Activated CD8-positive, alpha-beta memory T cell treated with anti-CD3 and anti-CD28 coated beads, Interleukin-2, amount 50 U/mL, for 48 hours (primary cell): ENCODE data around the gene ST8SIA6.

ENCODE experiments used
- DNase-seq: peaks from one replicate; pipeline ENCODE4 v3.0.0-alpha.2; 2020

The ST8SIA6 gene

DNA sequence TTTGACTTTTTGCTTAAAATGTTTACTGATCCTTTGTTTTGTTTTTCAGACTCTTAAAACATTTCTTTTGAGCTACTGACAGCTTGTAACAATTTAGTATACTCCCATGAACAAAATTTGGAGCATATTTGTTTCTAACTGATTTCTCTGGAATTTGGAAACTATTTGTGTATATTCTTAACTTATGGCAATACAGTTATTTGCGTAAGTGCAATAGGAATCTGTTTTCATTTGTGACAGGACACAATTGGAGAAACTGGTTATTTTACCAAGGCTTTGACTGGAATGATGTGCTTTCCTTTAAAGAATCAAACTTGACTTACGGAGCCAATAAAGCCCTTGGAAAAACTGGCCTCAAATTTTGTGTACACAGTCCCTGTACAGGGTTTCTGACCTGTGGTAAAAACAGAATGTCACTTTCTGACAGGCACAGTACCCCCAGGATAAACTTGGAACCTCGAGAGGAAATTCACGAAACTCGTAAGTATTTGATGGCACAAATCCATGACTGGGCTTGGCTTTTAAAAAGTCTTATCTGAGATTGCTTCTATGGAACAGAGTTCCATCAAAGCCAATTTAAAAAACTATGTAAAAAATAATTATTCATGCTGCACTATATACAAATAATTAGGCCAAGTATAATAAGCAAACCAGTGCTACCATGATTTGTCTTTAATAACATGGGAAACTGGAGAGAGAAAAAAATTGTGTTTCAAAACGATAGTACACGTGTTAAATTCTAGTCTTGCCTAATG is 70.4 kb downstream of the ST8SIA6 start:
- DNase-seq = no peak

DNA sequence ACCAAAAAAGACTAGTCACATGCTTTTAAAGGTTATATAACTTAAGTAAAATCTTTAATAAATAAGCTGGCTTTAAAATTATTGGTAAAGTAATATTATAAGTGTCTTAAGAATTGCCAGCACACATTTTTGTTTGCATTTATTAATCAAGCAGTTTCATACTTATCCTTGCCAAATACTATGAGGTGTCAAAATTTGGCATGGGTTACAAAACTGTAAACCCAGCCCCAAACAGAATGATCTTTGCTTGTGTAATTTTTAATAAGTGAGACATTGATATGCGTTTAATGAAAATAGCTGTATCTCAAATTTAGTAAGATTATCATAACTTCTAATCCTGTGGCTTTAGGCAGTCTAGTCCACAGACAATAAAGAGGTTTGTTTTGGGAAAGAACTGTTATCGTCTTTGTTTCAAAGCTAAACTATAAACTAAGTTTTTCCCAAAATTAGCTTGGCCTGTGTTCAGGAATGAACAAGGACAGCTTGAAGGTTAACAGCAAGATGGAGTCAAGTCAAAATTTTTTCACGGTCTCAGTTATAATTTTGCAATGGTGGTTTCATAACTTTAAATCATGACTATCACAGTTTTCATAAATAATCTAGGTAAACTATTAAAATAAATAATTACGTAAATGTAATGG is 72.8 kb downstream of the ST8SIA6 start:
- DNase-seq = no peak

DNA sequence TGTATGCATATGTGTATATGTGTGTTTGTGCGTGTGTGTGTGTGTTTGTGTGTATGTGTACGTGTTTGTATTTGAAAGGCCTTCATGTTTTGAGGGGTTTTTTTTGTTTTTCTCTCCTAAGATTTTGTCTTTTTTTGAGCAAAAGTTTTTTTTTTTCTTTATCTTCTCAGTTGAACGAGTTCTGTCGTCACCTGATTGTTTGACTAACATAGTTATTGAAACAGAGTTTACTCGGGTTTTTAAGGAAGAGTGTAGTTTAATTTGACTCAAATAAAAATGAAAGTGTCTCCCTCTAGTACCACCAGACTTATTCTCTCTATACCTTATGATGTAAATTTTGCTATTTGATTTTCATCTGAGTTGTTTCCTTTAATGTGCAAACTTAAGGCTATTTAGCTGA is 73.5 kb downstream of the ST8SIA6 start:
- DNase-seq = no peak

DNA sequence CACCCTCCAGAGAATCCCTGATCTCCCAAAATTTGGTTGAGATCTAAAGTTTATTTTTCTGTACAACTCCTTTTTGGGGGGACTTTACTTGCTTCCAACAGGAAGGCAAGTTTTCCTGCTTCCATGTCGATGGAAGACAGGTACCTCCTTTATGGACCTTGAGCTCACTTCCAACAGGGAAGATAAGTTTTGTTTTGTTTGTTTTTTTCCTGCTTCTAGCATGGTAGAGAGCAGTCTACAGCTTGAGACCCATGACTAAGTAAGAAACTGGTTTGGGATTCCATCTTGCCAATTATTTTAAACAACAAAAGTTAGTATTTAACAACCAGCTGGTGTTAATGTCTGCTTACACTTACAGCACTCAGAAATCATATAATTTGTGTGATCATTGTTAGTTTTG is 74.4 kb downstream of the ST8SIA6 start:
- DNase-seq = no peak

DNA sequence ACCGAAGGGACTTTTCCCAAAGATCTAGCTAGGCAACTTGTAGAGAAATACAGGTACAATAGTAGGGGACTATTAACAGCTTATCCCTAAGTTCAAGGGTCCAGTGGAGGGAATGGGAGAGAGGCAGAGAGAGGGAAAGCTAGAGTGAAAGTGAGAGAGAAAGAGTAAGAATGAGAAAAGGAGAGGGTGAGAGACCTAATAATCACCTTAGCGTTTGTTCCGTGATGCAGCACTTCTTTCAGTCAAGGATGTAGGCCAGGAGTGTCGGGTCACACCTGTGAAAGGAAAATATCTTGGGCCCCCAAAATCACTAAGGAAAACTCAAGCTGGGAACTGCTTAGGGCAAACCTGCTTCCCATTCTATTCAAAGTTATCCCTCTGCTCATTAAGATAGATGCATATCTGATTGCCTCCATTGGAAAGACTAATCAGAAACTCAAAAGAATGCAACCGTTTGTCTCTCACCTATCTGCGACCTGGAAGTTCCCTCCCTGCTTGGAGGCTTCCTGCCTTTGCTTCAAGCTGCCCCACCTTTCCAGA is 75.2 kb downstream of the ST8SIA6 start:
- DNase-seq = no peak

DNA sequence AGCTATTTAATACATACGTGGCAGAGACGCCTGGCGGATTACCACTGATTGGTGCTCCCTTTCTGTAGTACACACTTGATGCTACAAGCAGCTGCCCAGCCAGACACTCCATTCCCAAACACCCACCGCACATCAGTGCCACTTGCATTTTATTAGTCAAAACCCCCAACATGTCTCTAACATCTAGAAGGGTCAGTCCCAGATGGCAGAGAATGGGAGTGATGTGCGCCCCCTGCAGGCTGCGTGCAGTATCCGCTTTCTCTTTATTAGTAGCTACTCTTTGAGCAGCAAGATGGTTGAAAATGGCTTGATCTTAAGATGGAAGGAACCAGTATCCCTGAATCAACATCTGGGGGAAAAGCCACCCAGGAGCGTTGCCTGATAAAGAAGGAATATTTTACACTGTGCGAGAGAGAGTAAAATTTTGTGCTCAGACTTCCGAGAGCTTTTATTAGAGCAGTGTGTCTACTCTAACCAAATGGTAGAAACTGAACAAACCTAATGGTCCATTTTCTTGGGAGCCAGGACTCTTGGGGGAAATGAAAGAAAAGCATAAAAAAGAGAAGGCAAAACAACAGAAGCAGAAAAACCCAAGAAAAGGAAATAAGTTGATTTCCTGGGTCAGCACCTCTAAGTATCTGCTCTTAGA is 78.3 kb downstream of the ST8SIA6 start:
- DNase-seq = peak; percentile 76

DNA sequence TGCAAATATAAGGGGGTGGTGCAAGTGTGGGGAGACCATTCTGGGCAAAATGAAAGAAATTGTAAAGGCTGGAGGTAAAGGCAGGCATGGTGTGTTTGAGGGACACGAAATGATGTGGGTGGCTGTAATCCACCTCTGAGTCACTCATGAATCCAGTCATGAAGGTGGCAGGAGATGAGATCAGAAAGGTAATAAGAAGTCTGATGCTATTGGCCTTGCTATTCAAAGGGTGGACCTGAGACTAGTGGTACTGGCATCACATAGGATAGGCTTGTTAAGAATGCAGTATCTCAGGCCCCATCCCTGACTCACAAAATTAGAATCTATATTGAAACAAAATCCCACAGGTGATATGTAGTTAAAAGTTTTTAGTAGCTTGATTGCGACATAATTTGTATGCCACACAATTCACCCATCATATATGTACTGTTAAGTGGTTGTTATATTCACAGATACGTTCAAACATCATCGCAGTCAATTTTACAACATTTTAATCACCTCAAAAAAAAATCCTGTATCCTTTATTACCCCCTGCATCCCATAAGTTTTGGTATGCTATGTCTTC is 85.6 kb downstream of the ST8SIA6 start:
- DNase-seq = no peak

DNA sequence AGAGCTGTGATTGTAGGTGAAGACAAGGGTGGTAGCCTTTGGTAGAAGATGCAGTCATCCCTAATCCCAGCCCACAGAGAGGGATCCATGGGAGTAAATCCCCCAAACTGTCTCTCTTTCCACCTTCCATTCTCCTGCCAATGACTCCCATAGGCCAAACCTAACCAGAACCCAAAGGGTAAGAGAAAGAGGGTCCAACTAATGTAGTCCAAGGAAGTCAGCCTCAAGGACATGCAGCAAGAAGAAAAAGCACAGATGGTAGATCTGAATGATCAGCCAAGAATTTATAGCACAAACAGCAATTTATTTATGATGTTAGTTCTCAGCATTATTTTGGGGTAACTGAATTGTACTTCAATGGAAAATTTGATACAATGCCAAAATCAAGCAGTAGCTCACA is 87.7 kb downstream of the ST8SIA6 start:
- no peak for DNase-seq

DNA sequence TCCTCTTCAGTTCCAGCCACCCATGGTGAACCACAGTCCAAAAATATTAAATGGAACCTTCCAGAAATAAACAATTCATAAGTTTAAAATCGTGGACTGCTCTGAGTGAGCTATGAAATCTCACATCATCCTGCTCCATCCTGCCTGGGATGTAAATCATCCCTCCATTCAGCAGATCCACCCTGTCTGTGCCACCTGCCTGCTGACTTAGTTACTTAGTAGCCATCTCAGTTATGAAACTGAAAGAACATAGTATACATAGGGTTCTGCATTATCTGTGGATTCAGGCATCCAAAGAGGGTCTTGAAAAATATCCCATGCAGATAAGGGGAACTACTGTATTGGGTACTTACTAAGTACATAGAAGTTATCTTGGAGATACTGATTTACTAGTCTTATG is 89.0 kb downstream of the ST8SIA6 start:
- DNase-seq = no peak

DNA sequence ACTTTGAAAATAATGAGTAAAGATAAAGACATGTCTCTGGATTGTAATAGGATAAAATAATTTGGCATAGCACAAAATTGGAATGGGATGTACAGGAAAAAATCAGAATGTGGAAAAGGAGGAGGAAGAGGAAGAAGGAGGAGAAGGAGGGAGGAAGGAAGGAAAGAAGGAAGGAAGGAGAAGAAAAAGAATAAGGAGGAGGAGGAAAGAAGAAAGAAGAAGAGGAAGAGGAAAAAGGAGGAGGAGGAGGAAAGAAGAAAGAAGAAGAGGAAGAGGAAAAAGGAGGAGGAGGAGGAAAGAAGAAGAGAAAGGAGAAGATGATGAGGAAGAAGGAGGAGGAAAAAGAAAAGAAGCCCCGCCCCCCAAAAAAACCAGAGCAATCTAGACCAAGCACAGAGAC is 95.9 kb downstream of the ST8SIA6 start:
- no peak for DNase-seq

DNA sequence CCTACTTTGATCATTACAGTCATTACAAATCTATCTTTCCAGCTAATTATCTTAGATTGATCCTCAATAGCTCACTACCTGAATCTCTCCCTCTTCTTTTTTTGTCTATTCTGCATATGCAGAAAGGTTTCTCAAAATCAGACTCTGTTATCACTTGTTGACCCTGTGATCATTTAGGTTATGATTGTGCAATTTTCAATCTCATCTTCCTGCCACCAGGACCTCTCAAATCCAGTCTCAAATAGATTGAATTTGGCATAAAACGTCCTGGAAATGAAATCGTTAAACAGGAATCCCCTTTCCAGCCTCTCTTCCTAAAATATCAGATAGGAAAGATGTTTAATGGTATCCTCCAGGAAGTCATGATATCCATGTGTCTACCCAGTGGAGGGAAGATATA is 96.6 kb downstream of the ST8SIA6 start:
- DNase-seq = no peak

DNA sequence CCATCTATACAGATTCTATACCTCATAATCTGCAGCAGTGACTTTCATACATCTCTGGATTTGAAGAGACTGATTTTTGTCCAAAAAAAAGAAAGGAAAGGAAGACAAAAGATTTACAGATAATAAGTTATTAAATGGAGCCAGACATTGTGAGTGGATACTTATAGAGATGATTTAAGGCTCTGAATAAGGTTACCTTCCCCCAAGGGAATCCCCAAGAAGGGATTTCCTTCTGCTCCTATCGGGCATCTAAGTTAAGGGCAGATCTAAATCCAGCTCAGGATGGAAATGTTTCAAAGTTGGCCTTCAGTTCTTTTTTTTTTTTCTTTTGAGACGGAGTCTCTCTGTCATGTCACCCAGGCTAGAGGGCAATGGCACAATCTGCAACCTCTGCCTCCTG is 97.6 kb downstream of the ST8SIA6 start:
- DNase-seq = no peak

DNA sequence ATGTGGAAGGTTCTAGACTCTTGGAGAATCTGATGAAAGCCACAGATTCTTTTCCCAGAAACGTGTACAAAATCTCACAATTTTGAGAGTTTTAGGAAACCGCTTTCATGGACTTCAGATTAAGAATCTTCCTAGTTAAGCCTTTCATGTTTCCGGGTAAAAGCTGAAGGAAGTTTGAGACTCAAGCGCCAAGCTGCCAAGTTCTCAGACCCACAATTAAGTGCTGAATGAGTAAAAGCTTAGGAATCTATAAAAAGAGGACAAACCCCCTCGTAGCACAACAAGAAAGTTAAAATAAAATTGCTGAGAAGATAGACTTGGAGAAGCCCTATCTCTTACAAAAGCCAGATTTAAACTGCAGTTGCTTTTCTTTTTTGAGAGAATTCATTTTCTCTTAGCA is 99.6 kb downstream of the ST8SIA6 start:
- no peak for DNase-seq

DNA sequence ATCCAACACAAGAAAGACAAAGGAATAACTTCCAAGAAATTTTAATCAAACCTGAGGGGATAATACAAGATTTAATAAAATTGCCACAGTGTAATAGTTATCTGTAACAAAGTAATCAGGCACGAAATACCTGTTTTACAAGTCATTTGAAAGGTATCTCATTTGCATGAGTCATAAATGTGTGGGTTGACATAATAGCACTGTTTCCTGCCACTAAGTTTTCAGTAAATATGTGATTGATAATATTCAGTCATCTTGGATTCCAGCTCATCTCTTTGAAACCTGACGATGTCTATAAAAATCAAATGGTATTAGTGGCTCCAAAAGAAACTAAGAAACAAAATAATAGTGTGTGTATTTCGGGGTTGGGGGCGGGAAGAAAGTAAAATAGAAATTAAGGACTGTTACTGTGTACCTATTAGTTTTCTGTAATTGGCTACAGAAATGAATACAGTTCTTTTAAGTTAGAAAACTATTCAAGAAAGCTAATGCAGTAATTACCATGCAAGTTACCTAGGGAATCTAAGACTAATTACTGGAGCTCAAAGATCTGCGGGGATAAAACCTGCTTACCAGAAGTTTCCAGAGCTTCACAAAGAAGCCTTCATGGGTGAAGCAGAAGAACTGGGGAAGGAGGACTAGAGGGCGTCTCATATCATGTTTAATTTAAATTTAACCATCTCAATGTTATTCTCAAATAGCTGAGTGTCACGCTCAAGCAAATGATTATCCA is 100.7 kb downstream of the ST8SIA6 start:
- DNase-seq = no peak

DNA sequence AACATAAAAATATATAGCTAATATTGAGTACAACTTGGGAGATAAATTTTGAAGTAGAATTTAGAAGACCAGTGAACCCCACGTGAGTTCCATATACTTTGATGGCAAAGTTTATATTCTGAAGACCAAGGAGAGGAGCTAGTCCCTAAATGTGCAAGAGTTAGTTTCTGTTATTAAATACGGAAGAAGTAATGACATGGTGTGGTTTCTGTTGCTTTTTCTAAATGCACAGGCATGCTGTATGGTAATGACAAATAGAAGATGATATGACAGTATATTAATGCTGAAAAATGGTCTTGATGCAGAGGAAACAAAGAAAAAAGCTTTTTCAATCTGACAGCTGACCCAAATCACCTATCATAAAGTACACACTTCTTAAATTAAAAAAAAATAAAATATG is 101.8 kb downstream of the ST8SIA6 start:
- DNase-seq = no peak

DNA sequence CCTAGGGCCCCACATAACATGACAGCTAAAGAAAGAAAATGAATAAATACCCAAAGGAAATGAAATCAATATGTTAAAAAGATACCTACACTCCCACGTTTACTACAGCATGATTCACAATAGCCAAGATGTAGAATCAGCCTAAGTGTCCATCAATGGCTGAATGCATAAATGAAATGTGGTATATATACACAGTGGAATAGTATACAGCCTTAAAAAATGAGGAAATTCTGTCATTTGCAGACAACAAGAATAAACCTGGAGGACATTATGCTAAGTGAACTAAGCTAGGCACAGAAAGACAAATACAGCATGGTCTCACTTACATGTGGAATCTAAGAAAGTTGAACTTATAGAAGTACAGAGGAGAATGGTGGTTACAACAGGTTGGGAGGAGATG is 102.9 kb downstream of the ST8SIA6 start:
- no peak for DNase-seq

DNA sequence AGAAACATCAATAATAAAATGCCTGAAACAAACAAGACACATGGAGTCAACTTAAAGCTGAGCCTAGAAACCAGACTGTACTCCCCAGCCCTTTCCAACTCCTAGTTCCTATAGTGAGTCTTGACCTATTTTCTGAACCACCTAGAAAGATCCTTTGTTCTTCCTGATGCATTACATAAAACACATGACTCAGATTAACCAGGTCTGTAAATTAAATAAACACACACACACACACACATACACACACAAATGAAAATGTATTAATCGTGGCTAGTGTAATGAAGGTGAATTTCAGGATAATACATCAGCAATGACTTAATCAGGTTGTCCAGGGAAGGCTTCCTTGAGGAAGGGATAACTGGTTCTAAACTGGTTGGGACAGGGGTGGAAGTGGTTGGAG is 104.7 kb downstream of the ST8SIA6 start:
- DNase-seq = no peak

DNA sequence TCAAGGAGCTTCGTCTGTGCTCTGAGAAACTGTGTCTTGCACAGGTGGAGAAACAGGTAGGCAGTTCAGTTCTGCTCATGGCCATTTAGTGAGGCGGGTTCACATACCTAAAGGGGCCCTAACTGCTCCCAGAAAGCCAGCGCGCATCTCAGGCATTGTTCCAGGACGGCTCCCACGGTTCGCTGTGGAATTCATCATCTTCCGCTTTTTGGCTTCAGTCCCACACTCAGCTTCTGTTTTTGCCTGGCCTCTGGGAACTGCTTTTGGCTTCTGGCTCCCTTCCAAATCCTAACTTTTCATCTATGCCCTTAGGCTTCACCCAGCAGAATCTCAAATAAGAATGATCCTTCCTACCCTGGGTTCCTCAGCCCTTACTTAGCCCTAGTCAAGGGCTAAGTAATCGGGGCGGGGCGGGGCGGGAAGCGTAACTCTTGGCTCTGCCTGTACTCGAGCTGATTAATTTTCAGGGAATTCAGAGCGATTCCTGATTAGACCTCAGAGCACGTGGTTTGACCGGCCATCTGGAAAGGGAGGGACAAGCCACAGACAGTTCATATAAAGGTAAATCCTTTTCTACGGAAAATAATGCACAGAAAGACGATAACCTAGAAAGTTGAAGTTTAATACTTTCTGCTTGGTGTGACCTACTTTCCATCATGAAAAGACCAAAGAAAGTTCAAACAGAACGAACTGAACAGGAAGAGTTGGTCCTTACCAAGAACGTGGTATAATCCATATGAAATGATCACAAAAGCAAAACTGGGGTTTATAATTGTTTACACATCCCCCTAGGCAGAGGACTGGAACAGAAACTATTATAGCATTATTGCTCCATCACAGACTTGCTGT is 105.7 kb downstream of the ST8SIA6 start:
- DNase-seq = no peak

DNA sequence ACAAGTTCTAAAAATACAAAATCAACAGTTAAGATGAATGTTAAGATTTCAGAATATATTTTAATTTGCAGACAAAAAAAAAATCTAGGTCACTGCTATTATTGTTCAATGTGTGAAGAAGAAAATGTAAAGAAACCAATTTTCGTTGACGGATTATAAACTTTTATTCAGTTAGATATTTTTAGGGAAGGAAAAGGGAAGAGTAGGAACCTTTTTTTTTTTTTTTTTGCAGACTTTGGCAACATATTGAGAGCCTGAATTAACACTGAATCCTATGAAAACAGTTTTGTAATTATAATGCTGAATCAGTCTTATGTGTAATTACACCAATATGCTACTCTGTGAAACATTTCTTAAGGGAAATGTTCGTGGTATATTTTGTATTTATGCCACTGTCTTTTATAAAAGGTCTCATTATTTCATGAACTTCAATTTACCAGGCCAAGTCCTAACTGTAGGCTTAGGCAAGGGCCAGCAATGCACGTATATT is 106.3 kb downstream of the ST8SIA6 start:
- no peak for DNase-seq

DNA sequence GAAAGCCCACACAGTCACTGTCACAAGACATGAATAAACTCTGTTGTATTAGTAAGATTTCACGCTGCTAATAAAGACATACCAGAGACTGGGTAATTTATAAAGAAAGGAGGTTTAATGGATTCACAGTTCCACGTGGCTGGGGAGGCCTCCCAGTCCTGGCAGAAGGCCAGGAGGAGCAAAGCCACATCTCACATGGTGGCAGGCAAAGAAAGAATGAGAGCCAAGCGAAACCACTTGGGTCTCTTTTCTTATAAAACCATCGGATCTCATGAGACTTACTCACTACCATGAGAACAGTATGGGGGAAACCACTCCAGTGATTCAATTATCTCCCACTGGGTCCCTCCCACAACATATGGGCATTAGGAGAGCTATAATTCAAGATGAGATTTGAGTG is 110.2 kb downstream of the ST8SIA6 start:
- no peak for DNase-seq

DNA sequence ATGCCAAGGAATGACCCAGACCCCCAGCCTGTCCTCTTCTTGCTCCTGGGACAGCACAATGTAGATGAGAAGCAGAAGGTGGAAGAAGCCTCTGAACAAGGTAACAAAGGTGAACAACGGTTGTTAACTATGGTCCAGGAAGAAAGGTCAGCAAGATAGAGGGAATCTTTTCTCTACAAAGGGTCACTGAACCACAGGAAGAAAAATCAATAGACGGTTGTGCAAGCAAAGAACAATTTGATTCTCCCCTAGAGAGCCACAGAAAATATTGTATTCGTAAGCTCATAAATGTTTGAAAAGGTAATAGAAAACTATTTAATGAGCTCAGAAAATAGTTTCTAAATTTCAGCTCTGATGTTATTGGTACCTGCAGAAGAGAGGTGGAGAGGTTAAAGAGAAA is 111.3 kb downstream of the ST8SIA6 start:
- DNase-seq = no peak
